Adrenal gland (tissue), 12 donors: ENCODE results near the gene NFYC. TPM values are rescaled to one million over a fixed set of nuclear protein-coding genes. Genes with fewer than 3 reads are reported as not detected.
A peak's percentile ranks its signal among the peaks of the same experiment; 100 is the strongest.

Source experiments
- DNase-seq, 7 donors: peaks; one replicate each; pipeline ENCODE4 v3.0.0-alpha.2; 2019 to 2020
- H3K27ac ChIP-seq, 5 donors: fragments of 200-600 bp; sonication (generic) in 4 of 5; 1 replicate in 3 of 5; 2 replicates in 2 of 5; pipeline versions ENCODE4 v1.5.1 to v1.8.0; 2016 to 2020; ENCODE audit warnings: mild to moderate bottlenecking in 1 of 5
- H3K27me3 ChIP-seq: fragments of 200-600 bp; 2 replicates; pipeline ENCODE4 v1.8.0; 2021
- H3K36me3 ChIP-seq, 2 donors: fragments of 200-600 bp; replicated peaks in 1 of 2; 1 replicate in 1 of 2; 2 replicates in 1 of 2; pipeline versions ENCODE4 v1.5.1 to v1.8.0; 2018 to 2022
- H3K4me1 ChIP-seq, 2 donors: fragments of 200-600 bp; replicated peaks in 1 of 2; 1 replicate in 1 of 2; 2 replicates in 1 of 2; pipeline versions ENCODE4 v1.5.1 to v1.8.0; 2018 to 2021
- H3K4me3 ChIP-seq, 4 donors: fragments of 200-600 bp; sonication (generic) in 3 of 4; one replicate each; pipeline ENCODE4 v1.5.1; 2016 to 2018
- H3K9me3 ChIP-seq, 3 donors: fragments of 200-600 bp; sonication (generic) in 1 of 3; replicated peaks in 1 of 3; 1 replicate in 2 of 3; 2 replicates in 1 of 3; pipeline versions ENCODE4 v1.5.1 to v1.8.0; 2016 to 2021
- POLR2A ChIP-seq, 2 donors: fragments of 450-650 bp; IDR thresholded peaks; one replicate each; pipeline ENCODE4 v1.6.1; 2017; ENCODE audit warnings: antibody characterized with exemption in 2 of 2, mild to moderate bottlenecking in 2 of 2, moderate library complexity in 1 of 2
- WGBS, 4 donors: extraction: QIAGEN DNeasy Blood & Tissue Kit in 2 of 4; methylation state at CpG; one replicate each; pipeline versions ENCODE4 v1.1.5 to v1.1.7; 2013 to 2017; 5-methylcytosine and 5-hydroxymethylcytosine counted together
- intact Hi-C, 2 donors: fragments of 100-400 bp; cut with DNase I; formaldehyde crosslinking; loops; one replicate each; pipeline versions ENCODE4 v1.14.1 to v1.15.0; 2022 to 2023
- polyA plus RNA-seq, 3 donors: library from polyadenylated mRNA; stranded (reverse); fragments of 200-250 nt in 2 of 3; fragments of 350-450 nt in 1 of 3; fragmentation: Illumina TruSeq in 1 of 3; extraction: RNeasy Lipid Tissue Mini Kit (QIAGEN cat#74804) in 1 of 3; gene quantifications; one replicate each; pipeline ENCODE4 v1.2.3, GENCODE V29; 2013 to 2014
- total RNA-seq, 9 donors: library from RNA; depleted of rRNA in 4 of 9; stranded (reverse); fragments of >200 nt in 4 of 9; fragments of 120-200 nt in 1 of 9; fragmentation: NEBNext Ultra II Directional in 1 of 9; extraction: Animal tissue kit (Norgen Biotek cat#: 25700) in 1 of 9; gene quantifications; one replicate each; pipeline versions ENCODE4 v1.1.0 to v1.2.4, GENCODE V29; 2013 to 2023
- TF ChIP-seq, protein P1 (sequence below), 6 experiments: fragments of 450-650 bp in 4 of 6; fragments of 200-600 bp in 2 of 6; sonication (generic) in 1 of 6; IDR thresholded peaks; 1 replicate in 5 of 6; 2 replicates in 1 of 6; pipeline versions ENCODE4 v1.5.1 to v1.8.0; 2016 to 2021; ENCODE audit warnings: antibody characterized with exemption in 6 of 6, mild to moderate bottlenecking in 2 of 6, moderate library complexity in 1 of 6
- donor health status: healthy with polysubstance abuse.
- donor health status: Bipolar disorder and iron deficiency.
- donor health status: DM: yes; HTN: yes; CAD: no.
- donor health status: DM: no; HTN: no; CAD: no.
- donor health status: DM: no; HTN: no; CAD: no.
- donor health status: DM: yes; HTN: yes; CAD: no.

NFYC gene
- total and polyA plus RNA-seq, 12 donors = 35.9 to 73.8 (median 51.2) TPM

DNA sequence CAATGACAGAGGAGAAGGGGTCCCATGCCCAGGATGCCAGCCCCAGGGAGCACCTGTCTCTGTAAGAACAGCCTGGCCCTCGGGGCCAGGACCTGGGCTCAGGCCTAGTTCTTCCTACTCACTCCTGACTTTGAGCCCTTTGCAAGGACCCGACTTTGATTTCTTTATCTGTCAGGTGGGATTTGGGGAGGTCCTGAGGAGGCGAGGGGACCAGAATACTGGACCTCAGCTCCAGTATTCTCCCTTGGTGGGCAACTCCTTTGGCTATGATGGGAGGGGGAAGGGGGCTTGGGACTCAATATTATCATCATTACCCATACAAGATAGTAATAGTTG, 110.2 kb downstream of the NFYC start:
- no peaks in the 10 kb centered on the region for H3K27me3 ChIP-seq
- no peak for DNase-seq
- intact Hi-C loops = no loop called here
- H3K4me3 ChIP-seq = peak overlapping the region in 1 of 4 donors; percentile 58
- H3K27ac ChIP-seq = peak overlapping the region in 4 of 5 donors; percentile 42 to 78 (median 58)
- TF ChIP-seq POLR2A (IDR thresholded peaks at IDR 0.05) = no peak
- TF ChIP-seq, protein P1, sequence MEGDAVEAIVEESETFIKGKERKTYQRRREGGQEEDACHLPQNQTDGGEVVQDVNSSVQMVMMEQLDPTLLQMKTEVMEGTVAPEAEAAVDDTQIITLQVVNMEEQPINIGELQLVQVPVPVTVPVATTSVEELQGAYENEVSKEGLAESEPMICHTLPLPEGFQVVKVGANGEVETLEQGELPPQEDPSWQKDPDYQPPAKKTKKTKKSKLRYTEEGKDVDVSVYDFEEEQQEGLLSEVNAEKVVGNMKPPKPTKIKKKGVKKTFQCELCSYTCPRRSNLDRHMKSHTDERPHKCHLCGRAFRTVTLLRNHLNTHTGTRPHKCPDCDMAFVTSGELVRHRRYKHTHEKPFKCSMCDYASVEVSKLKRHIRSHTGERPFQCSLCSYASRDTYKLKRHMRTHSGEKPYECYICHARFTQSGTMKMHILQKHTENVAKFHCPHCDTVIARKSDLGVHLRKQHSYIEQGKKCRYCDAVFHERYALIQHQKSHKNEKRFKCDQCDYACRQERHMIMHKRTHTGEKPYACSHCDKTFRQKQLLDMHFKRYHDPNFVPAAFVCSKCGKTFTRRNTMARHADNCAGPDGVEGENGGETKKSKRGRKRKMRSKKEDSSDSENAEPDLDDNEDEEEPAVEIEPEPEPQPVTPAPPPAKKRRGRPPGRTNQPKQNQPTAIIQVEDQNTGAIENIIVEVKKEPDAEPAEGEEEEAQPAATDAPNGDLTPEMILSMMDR (IDR thresholded peaks at IDR 0.05) = no peak
- WGBS, 4 donors = 50 to 74% (median 63%) methylated on average over 2 to 3 of the region's 3 CpGs
- H3K9me3 ChIP-seq = no peaks in the 10 kb centered on the region
- H3K4me1 ChIP-seq = peaks cover 7 to 25% of the 10 kb centered on the region in 2 donors
- H3K36me3 ChIP-seq = no peaks in the 10 kb centered on the region

DNA sequence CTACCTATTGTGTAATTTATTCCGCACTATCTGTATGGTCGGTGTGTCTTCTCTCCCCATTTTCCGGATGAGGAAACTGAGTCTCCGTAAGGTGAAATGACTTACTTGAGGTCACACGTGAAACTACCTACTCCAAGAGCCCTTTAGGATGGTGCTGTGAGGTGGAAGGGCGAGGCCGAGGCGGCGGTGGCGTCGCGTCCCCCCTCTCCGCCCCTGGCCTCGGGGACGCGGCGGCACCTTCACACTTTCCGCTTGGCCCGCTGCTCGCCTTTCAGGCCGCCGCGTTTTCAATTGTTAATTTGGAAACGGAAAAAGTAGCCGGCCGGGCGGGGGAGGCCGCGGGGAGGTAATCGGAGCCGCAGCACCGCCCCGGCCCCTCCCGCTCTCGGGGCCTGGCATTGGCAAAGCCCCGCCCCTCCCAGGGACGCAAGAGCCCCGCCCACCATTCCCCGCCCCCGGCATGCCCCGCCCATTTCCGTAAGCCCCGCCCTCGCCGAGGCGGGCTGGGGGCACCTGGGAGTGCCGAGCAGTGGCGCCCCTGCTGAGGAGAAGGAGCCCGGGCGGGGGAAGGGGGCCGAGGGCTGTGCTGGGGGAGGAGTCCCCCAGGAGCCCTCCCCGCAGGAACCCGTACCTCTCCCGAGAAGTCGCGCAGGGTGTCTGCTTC, 110.7 kb downstream of the NFYC start:
- peak; percentile 87 to 94 (median 88) for DNase-seq
- H3K27me3 ChIP-seq = no peaks in the 10 kb centered on the region
- TF ChIP-seq, protein P1 (IDR thresholded peaks at IDR 0.05) = no peak
- TF ChIP-seq POLR2A (IDR thresholded peaks at IDR 0.05) = no peak
- intact Hi-C loops = no loop called here
- no peaks in the 10 kb centered on the region for H3K36me3 ChIP-seq
- H3K27ac ChIP-seq = peak overlapping the region in 4 of 5 donors; percentile 42 to 78 (median 58)
- peak overlapping the region in 2 of 4 donors; percentile 4 to 58 for H3K4me3 ChIP-seq
- H3K9me3 ChIP-seq = no peaks in the 10 kb centered on the region
- WGBS, 4 donors = 3 to 19% (median 11%) methylated on average over 3 to 56 of the region's 56 CpGs
- peaks cover 7 to 20% of the 10 kb centered on the region in 2 donors for H3K4me1 ChIP-seq

DNA sequence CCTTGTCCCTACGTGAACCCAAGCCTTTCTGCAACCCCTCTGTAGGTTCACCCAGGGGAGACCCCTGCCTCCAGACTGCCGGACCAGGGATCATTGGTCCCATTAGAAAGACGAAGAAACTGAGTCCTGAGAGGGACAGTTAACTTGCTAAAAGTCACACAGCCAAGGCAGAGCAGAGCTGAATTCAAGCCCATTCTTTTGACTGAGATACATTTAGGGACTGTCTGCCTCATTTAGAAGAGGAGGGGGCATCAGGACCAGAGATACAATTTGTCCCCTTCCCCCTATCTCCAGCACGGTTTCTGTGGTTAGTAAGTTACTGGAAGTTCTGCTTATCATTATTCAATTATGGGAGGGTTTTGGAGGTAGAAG, 111.2 kb downstream of the NFYC start:
- Histone ChIP-seq H3K27ac (peak overlapping the region in 3 of 5 donors; percentile 45 to 78 (median 70)), H3K36me3 (no peaks in the 10 kb centered on the region), H3K4me1 (peaks cover 7 to 18% of the 10 kb centered on the region in 2 donors)

DNA sequence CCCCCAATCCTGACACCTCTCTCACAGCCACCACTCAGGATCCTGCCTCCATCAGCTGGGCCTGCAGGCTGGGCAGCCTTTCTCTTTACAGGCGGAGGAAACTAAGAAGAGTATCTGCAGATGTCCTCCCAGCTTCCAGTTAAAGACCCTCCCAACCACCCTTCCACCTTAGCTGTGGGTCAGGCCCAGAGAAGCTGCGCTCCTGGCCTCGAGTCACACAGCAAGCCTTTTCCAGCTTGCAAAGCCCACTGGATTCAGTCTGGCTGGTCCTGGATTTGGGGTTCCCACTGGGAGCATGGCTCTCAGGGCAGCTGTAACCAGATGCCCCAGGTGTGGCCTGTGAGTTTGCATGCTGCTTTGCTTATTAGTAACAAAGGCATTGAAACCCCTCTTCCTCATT, 111.9 kb downstream of the NFYC start:
- Histone ChIP-seq H3K4me3 (no peak overlapping the region), H3K36me3 (no peaks in the 10 kb centered on the region), H3K9me3 (no peaks in the 10 kb centered on the region), H3K4me1 (peaks cover 7 to 18% of the 10 kb centered on the region in 2 donors), H3K27me3 (no peaks in the 10 kb centered on the region), H3K27ac (peak overlapping the region in 1 of 5 donors; percentile 78)
- DNase-seq = no peak
- WGBS, 4 donors = 88 to 98% (median 91%) methylated on average over 3 of the region's 3 CpGs; no CpG with 5 or more reads in 1 of the 4 donors
- TF ChIP-seq POLR2A (IDR thresholded peaks at IDR 0.05) = no peak
- TF ChIP-seq, protein P1 (IDR thresholded peaks at IDR 0.05) = no peak
- intact Hi-C loops = no loop called here

More for the DNA sequence above, 111.2 kb downstream of the NFYC start:
- intact Hi-C loops = no loop called here
- Histone ChIP-seq H3K4me3 (peak overlapping the region in 1 of 4 donors; percentile 58), H3K9me3 (no peaks in the 10 kb centered on the region), H3K27me3 (no peaks in the 10 kb centered on the region)
- no peak for TF ChIP-seq POLR2A (IDR thresholded peaks at IDR 0.05)
- no peak for DNase-seq
- WGBS, 4 donors = 14 to 47% (median 32%) methylated on average over 3 to 4 of the region's 4 CpGs

DNA sequence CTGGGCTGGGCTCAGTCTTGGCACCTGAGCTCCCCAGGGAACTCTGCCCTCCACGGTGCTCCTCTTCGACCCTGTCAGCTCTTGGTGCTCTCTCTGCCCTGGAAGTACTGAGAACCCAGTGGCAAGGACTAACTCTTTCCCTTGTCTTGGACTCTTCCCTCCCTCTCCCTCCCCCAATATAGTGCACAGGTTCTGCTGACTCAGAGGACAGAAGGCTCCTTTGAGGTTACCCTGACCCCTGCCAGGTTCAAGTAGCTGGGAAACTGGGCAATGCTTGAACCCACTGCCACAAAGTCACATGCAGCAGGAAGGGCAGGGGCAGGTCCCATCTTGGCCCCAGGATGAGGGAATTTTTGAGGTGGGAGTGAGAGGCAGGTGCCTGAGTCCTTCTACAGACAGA, 112.4 kb downstream of the NFYC start:
- no peaks in the 10 kb centered on the region for H3K9me3 ChIP-seq
- no peak for TF ChIP-seq POLR2A (IDR thresholded peaks at IDR 0.05)
- TF ChIP-seq, protein P1 (IDR thresholded peaks at IDR 0.05) = no peak
- WGBS, 4 donors = 68 to 91% (median 76%) methylated on average over 2 of the region's 2 CpGs
- no peak overlapping the region for H3K27ac ChIP-seq
- no peaks in the 10 kb centered on the region for H3K36me3 ChIP-seq
- H3K27me3 ChIP-seq = no peaks in the 10 kb centered on the region
- no peak for DNase-seq
- no peak overlapping the region for H3K4me3 ChIP-seq
- intact Hi-C loops = no loop called here
- peaks cover 7 to 18% of the 10 kb centered on the region in 2 donors for H3K4me1 ChIP-seq
